CD4-positive, alpha-beta T cell (primary cell): ENCODE results near the gene LRRC74A. TPM values are rescaled to one million over a fixed set of nuclear protein-coding genes. Genes with fewer than 3 reads are reported as not detected.

ENCODE experiments used
- ATAC-seq: fragments of 200-7000 bp; cut with Tn5 transposase; one replicate; pipeline ENCODE4 v1.10.0; 2022; ENCODE audit warnings: mild to moderate bottlenecking; ENCODE audit not compliant: poor library complexity
- CTCF ChIA-PET: fragments of 350-600 bp; sonication (Branson Sonifier 250); formaldehyde crosslinking; loops from one replicate; lab custom pipeline; 2021; ENCODE audit warnings: antibody characterized with exemption, inconsistent platforms; lab: Charles Lee
- POLR2A ChIA-PET: fragments of 350-600 bp; sonication (Branson Sonifier 250); formaldehyde crosslinking; loops from one replicate; lab custom pipeline; 2021; ENCODE audit warnings: antibody characterized with exemption, inconsistent platforms; lab: Charles Lee
- DNase-seq, 14 experiments: peaks; one replicate each; pipeline ENCODE4 v3.0.0-alpha.2; 2013 to 2020; ENCODE audit warnings: mixed read lengths in 2 of 14
- H3K27ac ChIP-seq, 2 donors: one replicate each; pipeline versions ENCODE4 v1.5.1 to v1.7.0; 2013; ENCODE audit warnings: low read length in 2 of 2, low read depth in 1 of 2, mild to moderate bottlenecking in 1 of 2
- H3K27me3 ChIP-seq, 2 experiments: 1 replicate in 1 of 2; 2 replicates in 1 of 2; pipeline versions ENCODE4 v1.6.1 to v1.7.0; 2013; ENCODE audit warnings: low read length in 2 of 2, control low read depth in 1 of 2, mild to moderate bottlenecking in 1 of 2, moderate library complexity in 1 of 2; ENCODE audit not compliant: insufficient read depth in 2 of 2, control insufficient read depth in 1 of 2
- H3K36me3 ChIP-seq: one replicate; pipeline ENCODE4 v1.6.1; 2013; ENCODE audit warnings: low read length, control low read depth; ENCODE audit not compliant: insufficient read depth
- H3K4me1 ChIP-seq: one replicate; pipeline ENCODE4 v1.6.1; 2013; ENCODE audit warnings: low read length, control low read depth; ENCODE audit not compliant: insufficient read depth
- H3K4me3 ChIP-seq: one replicate; pipeline ENCODE4 v1.5.1; 2013; ENCODE audit warnings: mild to moderate bottlenecking, low read length, moderate library complexity
- H3K9me3 ChIP-seq, 2 experiments: 1 replicate in 1 of 2; 2 replicates in 1 of 2; pipeline versions ENCODE4 v1.6.1 to v1.7.0; 2013; ENCODE audit warnings: low read length in 2 of 2, mild to moderate bottlenecking in 2 of 2, control low read depth in 1 of 2, moderate library complexity in 1 of 2; ENCODE audit not compliant: control insufficient read depth in 1 of 2, insufficient read depth in 1 of 2
- H3K27ac Mint-ChIP-seq: one replicate; pipeline ENCODE4 v1.8.0; 2020; ENCODE audit warnings: mixed read lengths
- H3K27me3 Mint-ChIP-seq: one replicate; pipeline ENCODE4 v1.8.0; 2021; ENCODE audit warnings: mixed read lengths
- H3K36me3 Mint-ChIP-seq: one replicate; pipeline ENCODE4 v1.8.0; 2021; ENCODE audit warnings: low read depth, mixed read lengths
- H3K4me1 Mint-ChIP-seq: one replicate; pipeline ENCODE4 v1.8.0; 2021; ENCODE audit warnings: low read depth, mixed read lengths
- H3K4me3 Mint-ChIP-seq: one replicate; pipeline ENCODE4 v1.8.0; 2020; ENCODE audit warnings: mild to moderate bottlenecking, mixed read lengths
- H3K9me3 Mint-ChIP-seq: one replicate; pipeline ENCODE4 v1.8.0; 2020; ENCODE audit warnings: mixed read lengths
- intact Hi-C, 2 experiments: fragments of 100-400 bp; cut with DNase I in 1 of 2; cut with micrococcal nuclease in 1 of 2; formaldehyde crosslinking; loops; one replicate each; pipeline versions ENCODE4 v1.15.1 to v1.9.0; 2023 to 2025; cut with DNase I, micrococcal nuclease
- total RNA-seq, 174 experiments: library from RNA in 2 of 174; stranded (reverse) in 2 of 174; gene quantifications; one replicate each; pipeline ENCODE4 v1.2.3 and lab custom pipeline; 2021 to 2026
- TF ChIP-seq, protein P1 (sequence below): fragments of 200-600 bp; IDR thresholded peaks from one replicate; pipeline ENCODE4 v1.8.0; 2022; ENCODE audit warnings: antibody characterized with exemption, mild to moderate bottlenecking

The LRRC74A gene
- total RNA-seq, 2 experiments from 2014 or later = not detected

- H3K4me3 Mint-ChIP-seq = no peak overlapping the region
- no peak for ATAC-seq
- H3K27ac ChIP-seq = no peak overlapping the region
- ChIA-PET CTCF (no interaction called here), POLR2A (interaction anchor here (1.5 kb wide), 1 partner anchor 10 kb away, joined by 4 read pairs; no protein-coding TSS in a partner anchor)
- H3K4me1 Mint-ChIP-seq = peaks cover 23% of the 10 kb centered on the region
- H3K36me3 Mint-ChIP-seq = peaks cover 35% of the 10 kb centered on the region
- no peak for DNase-seq
- H3K27me3 Mint-ChIP-seq = no peaks in the 10 kb centered on the region
- H3K27ac Mint-ChIP-seq = no peak overlapping the region
- no peak overlapping the region for H3K4me3 ChIP-seq
- TF ChIP-seq, protein P1, sequence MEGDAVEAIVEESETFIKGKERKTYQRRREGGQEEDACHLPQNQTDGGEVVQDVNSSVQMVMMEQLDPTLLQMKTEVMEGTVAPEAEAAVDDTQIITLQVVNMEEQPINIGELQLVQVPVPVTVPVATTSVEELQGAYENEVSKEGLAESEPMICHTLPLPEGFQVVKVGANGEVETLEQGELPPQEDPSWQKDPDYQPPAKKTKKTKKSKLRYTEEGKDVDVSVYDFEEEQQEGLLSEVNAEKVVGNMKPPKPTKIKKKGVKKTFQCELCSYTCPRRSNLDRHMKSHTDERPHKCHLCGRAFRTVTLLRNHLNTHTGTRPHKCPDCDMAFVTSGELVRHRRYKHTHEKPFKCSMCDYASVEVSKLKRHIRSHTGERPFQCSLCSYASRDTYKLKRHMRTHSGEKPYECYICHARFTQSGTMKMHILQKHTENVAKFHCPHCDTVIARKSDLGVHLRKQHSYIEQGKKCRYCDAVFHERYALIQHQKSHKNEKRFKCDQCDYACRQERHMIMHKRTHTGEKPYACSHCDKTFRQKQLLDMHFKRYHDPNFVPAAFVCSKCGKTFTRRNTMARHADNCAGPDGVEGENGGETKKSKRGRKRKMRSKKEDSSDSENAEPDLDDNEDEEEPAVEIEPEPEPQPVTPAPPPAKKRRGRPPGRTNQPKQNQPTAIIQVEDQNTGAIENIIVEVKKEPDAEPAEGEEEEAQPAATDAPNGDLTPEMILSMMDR = no peak
- peaks cover 39% of the 10 kb centered on the region for H3K4me1 ChIP-seq
- H3K9me3 Mint-ChIP-seq = no peaks in the 10 kb centered on the region
- intact Hi-C loops = no loop called here
- H3K36me3 ChIP-seq = peaks cover 27% of the 10 kb centered on the region
- no peaks in the 10 kb centered on the region for H3K27me3 ChIP-seq
- H3K9me3 ChIP-seq = no peaks in the 10 kb centered on the region
Measured at GRCh38 chr14:76780360-76780759, 45.8 kb upstream of the LRRC74A start.

DNA sequence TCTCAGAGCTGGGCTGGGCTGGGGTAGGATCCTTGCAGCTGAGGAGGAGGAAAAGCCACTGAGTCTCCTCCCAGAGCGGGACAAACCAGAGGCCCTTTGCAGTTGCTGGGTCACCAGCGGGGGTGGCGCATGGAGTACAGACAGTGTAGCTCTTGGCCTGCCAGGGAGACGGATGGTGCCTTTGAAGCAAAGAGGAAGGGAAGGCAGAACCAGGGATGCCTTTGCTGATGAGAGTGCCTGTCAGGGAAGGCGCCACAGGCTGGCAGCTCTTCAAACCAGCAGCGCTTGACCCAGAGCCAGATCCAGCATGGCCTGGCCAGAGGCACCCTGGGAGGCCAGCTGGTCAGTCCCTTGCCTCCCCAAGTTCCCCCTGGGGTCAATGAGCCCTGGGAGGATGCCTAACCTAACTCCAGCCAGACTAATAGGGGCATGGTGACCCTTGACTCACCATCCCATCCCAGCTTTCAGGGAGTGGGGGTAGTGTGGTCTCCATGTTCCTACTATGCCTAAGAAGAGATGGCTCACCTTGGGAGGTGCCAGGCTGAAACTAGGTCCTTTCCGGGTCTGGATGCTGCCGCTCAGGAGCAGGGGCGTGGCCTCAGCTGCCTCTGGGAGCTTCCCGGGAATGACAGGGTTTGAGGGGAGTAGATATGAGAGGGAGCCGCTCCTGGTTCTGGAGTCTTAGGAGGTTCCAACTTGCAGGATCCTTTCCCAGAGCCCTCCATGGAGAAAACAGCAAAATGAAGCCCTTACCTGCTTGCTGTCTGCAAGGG lies 45.1 kb upstream of the LRRC74A start:
- peaks cover 27% of the 10 kb centered on the region for H3K36me3 ChIP-seq
- H3K4me1 ChIP-seq = peaks cover 39% of the 10 kb centered on the region
- no peak overlapping the region for H3K4me3 ChIP-seq
- DNase-seq = no peak
- no peaks in the 10 kb centered on the region for H3K27me3 Mint-ChIP-seq
- ATAC-seq = no peak
- intact Hi-C loops = no loop called here
- no peak overlapping the region for H3K4me3 Mint-ChIP-seq
- CTCF ChIA-PET = no interaction called here
- H3K27ac Mint-ChIP-seq = no peak overlapping the region
- POLR2A ChIA-PET = no interaction called here
- H3K9me3 ChIP-seq = no peaks in the 10 kb centered on the region
- H3K4me1 Mint-ChIP-seq = peaks cover 23% of the 10 kb centered on the region
- TF ChIP-seq, protein P1 = no peak
- no peaks in the 10 kb centered on the region for H3K27me3 ChIP-seq
- H3K27ac ChIP-seq = no peak overlapping the region
- no peaks in the 10 kb centered on the region for H3K9me3 Mint-ChIP-seq
- peaks cover 41% of the 10 kb centered on the region for H3K36me3 Mint-ChIP-seq

GRCh38 chr14:76781648-76782051 lies 44.6 kb upstream of the LRRC74A start:
- H3K36me3 ChIP-seq = peaks cover 30% of the 10 kb centered on the region
- ChIA-PET CTCF (no interaction called here), POLR2A (no interaction called here)
- H3K4me3 ChIP-seq = no peak overlapping the region
- H3K9me3 Mint-ChIP-seq = no peaks in the 10 kb centered on the region
- H3K36me3 Mint-ChIP-seq = peaks cover 45% of the 10 kb centered on the region
- ATAC-seq (no peak), DNase-seq (no peak)
- H3K4me1 ChIP-seq = peaks cover 39% of the 10 kb centered on the region
- H3K27me3 ChIP-seq = no peaks in the 10 kb centered on the region
- no peak overlapping the region for H3K4me3 Mint-ChIP-seq
- H3K27ac Mint-ChIP-seq = no peak overlapping the region
- intact Hi-C loops = no loop called here
- no peaks in the 10 kb centered on the region for H3K27me3 Mint-ChIP-seq
- peak overlapping the region in 1 of 2 donors; percentile 12 for H3K27ac ChIP-seq
- peaks cover 23% of the 10 kb centered on the region for H3K4me1 Mint-ChIP-seq
- TF ChIP-seq, protein P1 = no peak
- no peaks in the 10 kb centered on the region for H3K9me3 ChIP-seq
